Fibroblast of peridontal ligament (primary cell): ENCODE measurements around the gene TPCN1.
"Not testable (repeated sequence)": the region's sequence is repeated elsewhere in the genome, so short reads cannot be mapped to it uniquely, and the experiment has no call there.

ENCODE experiments used
- DNase-seq: peaks from one replicate; pipeline ENCODE4 v3.0.0-alpha.2; 2010; ENCODE audit errors: extremely low read depth

Gene TPCN1

DNA sequence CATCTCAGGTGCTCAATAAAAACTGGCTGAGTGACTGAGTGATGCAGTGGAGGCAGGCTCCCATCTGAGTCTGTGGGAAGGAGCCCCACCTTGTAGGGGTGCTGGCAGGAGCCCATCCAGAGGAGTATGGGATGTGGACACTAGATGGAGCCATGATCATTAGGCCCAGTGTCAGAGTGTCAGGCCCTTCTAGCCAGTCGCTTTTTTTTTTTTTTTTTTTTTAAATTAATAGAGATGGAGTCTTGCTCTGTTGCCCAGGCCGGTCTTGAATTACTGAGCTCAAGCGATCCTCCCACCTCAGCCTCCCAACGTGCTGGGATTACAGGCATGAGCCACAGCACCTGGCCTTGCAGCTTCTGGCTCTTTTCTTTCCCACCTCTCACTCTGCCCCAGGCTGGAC lies 24.3 kb upstream of the TPCN1 start:
- peak; percentile 83 for DNase-seq

DNA sequence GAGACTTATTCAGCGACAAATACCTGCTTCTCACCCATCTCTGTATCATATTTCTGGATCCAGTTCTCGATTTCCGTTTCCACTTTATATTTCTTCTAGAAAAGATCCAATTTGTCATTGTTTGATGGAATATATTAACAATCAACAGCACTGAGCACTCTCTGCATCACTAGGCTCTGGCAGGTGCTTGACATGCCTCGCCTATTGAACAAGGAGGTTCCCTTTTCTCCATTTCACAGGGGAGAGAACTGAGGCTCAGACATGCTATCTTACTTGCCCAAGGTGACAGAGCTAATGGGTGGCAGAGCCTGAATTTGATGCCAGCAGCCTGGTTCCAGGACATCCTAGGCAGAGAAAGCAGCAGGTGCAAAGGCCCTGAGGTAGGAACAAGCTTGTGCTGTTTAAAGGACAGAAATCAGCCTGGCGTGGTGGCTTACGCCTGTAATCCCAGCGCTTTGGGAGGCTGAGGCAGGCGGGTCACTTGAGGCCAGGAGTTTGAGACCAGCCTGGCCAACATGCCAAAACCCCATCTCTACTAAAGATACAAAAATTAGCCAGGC lies 23.7 kb upstream of the TPCN1 start:
- DNase-seq: no peak

DNA sequence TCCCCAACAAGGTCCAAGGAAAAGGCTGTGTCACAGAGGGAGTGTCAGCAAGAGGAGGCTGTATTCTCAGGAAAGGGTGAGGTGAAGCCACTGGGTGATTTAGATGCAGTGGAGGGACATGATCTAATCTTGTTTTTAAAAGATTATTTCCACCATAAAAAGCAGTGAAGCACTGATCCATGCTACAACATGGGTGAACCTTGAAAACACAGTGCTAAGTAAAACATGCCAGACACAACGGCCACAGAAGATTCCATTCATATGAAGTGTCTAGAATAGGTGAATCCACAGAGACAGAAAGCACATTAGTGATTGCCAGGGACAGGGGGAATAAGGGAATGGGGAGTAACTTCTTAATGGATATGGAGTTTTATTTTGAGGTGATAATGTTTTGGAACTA lies 23.0 kb upstream of the TPCN1 start:
- DNase-seq: no peak

DNA sequence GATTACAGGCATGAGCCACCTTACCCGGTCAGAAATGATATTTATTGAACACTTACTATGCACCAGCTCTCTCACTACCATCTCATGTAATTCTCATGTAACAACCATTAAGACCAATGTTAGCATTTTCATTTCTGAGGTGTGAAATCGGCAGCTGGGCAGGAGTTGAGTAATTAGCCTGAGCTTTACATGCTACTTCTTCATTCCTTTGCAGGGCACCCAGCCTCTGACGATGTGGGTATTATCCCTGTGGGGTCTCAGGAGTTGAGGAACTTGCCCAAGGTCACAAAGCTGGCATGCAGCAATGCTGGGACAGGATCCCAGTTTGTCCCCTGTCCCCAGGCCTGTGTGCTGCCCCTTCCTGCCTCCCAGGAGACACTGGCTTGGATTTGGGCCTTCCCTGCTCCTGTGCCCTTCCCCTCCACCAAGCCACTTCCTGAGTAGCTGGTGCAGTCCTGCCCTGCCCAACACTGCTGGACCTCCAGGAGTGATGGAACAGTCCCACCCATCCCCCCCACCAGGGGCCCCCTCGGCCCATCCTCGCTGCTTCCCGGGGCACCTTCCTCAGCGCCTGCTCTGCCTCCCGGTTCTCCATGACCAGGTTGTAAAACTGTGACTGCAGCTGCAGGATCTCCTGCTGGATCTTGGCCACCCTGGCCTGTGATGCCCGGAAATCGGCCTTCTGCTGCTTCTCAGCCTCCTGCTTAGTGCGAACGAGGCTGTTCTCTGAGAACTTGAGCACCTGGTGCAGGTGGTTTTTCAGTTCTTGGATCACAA lies 21.1 kb upstream of the TPCN1 start:
- no peak for DNase-seq

DNA sequence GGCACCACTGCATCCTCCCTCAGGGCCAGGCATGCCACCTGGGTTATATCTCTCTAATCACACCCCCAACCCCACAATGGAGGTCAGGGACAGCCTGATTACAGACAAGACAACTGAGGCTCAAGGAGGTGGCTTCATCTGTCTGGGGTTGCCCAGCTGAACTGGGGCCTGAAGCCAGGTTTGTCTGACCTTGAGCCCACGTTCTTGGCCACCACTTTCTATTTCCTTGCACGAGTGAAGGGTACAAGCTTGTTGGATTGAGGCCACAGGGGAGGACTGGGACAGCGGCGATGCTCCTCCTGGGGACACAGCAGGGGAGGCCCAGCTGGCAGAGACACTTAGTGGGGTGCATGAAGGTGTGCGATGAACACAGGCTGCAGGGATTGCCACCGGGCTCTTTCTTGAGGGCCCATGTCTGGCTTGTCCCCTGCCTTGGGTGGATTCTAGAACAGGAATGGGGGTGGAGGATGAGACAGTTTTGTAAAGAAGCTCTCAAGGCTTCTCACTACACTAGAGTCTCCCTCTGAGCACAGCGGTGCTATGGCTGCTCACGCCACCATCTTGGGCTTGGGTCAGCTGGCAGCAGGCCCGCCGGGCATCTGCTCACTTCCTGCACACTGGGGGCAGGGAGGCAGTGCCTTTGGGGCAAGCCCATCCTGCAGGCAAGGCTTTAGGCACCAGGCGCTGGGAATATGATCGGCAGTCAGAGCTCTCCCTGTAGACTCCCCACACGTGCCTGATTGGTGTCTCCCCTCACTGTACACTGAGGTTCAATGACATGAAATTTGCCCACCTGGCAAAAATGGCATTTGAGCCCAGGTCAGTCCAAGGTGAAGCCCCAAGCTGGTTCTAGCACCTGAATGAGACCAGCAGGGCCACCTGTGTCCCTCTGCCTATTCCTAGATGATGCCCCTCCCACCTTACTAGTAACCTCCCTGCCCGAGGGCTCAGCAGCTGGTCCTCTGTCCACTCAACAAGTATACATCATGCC lies 19.8 kb upstream of the TPCN1 start:
- no peak for DNase-seq

DNA sequence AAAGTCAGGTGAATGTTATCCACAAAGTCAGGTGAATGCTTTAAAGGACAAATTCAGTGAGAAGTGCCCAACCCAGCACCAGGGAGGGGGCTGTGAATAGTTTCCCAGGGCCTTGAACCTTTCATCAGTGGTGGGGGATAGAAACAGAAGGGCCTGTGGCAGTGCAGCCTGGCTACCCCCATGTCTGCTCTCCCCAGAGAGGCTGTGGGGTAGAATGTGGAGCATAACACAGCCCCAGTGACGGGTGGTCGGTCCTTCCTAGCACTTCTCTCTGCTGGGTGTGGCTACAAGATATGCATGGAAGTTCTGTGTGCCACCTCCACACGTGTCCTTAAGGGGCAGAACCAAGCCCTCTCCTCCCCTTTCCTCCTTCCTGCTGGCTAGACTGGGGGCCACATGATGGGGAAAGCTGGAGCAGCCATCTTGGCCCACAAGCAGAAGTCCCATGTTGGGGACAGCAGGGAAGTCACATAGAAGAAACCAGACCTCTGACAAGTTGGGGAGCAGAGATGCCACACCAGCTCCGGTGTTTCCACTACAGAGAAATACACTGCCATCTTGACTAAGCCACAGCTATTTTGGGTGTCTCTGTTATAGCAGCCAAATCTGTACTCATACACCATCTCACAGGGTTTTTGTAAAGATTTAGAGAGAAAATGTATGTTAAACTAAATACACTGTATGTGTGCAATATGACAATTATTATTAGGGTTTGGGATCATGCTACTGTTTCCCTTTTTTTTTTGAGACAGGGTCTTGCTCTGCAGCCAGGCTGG lies 18.8 kb upstream of the TPCN1 start:
- no peak for DNase-seq

DNA sequence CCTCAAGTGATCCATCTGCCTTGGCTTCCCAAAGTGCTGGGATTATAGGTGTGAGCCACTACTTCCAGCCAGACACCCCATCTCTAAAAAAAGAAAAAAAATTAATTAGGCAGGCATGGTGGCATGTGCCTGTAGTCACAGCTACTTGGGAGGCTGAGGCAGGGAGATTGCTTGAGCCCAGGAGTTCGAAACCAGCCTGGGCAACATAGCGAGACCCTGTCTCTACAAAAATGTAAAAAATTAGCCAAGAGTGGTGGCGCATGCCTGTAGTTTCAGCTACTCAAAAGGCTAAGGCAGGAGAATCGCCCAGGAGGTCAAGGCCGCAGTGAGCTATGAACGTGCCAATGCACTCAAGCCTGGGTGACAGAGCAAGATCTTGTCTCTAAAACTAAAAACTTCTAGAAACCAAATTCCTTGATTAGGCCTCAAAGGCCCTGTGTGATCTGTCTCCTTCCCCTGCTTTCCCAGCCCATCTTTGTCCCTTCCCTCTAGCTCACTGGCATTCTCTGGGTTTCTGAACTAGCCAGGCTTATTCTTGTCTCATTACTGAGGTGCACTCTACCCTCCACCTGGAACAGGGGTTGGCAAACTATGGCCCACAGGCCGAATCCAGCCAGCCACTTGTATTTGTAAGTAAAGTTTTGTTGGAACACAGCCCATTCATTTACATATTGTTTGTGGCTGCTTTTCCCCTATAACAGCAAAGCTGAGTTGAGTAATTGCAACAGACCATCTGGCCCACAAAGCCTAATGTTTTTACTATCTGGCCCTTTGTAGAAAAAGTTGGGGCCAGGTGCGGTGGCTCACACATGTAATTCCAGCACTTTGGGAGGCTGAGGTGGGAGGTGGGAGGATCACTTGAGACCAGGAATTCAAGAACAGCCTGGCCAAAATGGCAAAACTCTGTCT lies 17.2 kb upstream of the TPCN1 start:
- DNase-seq: peak; percentile 10

DNA sequence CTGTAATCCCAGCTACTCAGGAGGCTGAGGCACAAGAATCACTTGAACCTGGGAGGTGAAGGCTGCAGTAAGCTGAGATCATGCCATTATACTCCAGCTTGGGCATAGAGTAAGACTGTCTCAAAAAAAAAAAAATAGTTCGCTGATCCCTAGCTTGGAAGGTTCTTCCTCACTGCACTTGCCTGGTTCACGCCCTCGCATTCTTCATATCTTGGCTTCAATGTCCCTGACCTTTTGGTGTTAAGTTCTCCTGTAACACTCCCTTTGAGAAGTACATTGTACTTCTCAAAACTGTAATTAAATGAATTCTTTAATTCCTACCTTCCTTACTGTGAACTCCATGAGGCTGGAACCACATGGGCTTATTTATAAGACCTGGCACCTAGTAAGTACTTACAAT lies 16.5 kb upstream of the TPCN1 start:
- DNase-seq: no peak

DNA sequence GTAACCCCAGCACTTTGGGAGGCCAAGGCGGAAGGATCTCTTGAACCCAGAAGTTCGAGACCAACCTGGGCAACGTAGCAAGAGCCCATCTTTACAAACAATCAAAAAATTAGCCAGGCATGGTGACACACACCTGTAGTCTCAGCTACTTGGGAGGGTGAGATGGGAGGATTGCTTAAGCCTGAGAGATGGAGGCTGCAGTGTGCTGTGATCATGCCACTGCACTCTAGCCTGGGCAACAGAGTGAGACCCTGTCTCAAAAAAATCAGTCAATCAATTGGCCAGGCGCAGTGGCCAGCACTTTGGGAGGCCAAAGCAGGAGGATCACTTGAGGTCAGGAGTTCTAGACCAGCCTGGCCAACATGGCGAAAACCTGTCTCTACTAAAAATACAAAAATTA lies 14.5 kb upstream of the TPCN1 start:
- DNase-seq: not testable (repeated sequence)

DNA sequence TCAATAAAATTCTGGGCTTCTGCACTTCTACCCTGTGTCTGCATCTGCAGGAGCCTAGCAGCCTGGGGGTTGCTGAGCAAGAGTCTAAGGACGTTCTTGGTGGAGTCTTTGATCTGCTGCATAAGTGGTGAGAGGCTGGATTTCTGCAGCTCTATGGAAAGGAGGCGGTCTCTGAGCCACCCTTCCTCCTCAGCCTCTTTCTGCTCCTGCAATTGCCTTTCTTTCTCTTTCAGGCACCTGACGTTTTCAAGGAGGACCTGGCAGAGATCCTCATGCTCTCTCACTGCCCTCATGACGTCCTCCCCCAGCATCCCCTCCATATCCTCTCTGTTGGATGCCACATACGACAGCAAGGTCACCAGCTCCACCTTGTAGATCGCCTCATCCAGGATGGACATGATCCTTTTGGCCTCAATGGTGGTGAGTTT lies 13.6 kb upstream of the TPCN1 start:
- DNase-seq: no peak

DNA sequence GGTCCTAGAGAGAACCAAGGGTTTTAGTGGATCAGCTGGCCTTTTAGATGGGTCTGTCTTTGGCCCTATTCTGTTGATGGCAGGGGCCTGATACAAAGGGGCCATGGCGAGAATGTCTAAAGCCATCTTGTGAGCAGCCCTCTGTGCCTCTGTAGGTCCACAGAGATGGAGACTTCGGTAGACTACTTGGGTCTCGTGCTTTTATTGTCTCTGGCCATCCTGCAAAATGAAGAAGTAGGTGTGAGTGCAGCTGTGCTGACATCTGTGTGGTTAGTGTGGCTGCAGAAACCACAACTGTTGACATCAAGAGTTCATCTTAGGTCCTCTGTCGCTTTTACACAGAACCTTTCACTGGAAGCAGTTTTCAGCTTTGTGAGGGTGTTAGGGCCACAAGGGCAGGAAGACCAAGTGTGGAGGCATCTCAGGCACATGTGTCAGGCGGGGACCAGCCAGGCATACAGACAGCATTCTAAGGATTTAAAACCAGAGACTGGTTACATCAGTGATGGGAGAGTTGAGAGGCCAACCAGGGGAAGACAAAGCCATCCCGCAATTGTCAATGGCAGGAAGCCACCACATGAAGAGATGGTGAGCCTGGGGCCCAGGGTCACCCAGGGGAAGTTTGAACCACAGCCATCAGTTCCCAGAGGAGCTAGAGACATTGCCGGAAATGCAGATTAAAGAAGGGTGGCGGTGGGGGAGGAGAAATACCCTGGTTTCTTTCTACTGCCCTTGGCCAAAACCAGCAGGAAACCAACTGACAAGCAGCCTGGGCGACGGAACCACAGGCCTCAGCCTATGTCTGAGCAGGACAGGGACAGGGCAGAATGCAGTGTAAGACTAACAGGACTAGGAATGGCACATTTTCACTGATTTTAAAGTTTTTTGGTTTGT lies 13.0 kb upstream of the TPCN1 start:
- DNase-seq: peak; percentile 35

DNA sequence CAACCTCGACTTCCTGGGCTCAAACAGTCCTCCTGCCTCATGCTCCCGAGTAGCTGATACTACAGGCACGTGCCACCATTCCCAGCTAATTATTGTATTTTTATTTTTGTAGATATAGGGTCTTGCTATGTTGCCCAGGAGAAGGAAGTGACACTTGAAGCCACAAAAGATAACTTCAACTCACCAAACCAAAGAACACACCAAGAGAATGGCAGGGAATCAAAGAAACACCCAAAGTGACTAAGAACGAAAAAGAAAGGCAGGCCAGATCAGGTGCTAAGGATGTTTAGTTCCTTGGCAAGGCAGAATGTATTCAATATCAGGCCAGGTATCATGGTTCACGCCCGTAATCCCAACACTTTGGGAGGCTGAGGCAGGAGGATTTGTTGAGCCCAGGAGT lies 10.1 kb upstream of the TPCN1 start:
- no peak for DNase-seq

DNA sequence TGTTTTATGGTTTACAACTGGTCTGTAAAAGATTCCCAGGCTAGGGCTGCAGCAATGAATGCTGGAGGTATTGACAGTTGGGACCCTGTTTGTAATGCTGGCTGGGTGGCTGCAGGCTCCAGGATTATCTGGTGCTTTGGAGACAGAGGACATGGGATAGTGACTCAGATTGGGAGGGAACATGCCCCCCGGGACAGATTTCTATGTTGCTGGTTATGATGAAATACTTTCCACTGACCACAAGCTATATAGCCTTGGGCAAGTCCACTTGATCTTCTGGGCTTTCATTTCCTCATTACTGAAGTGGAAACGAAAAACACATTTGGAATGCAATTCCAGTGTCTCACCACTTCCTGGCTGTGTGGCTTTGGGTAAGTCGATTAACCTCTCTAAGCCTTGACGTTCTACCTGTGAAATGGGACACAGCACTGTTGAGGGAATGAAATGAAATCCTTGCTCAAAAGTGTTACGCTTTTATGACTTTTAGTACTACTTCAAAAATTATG lies 6.3 kb upstream of the TPCN1 start:
- DNase-seq: peak; percentile 99

DNA sequence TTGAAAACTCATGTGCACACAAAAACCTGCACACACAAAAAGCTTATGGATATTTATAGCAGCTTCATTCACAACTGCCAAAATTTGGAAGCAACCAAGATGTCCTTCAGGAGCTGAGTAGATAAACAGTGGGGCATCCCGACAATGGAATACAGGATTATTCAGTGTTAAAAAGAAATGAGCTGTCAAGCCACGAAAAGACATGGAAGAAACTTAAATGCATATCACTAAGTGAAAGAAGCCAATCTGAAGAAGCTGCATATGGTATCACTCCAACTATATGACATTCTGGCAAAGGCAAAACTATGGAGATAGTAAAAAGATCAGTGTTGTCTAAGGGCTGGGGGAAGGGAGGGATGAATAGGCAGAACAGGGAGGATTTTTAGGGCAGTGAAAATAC lies 5.2 kb upstream of the TPCN1 start:
- DNase-seq: no peak

DNA sequence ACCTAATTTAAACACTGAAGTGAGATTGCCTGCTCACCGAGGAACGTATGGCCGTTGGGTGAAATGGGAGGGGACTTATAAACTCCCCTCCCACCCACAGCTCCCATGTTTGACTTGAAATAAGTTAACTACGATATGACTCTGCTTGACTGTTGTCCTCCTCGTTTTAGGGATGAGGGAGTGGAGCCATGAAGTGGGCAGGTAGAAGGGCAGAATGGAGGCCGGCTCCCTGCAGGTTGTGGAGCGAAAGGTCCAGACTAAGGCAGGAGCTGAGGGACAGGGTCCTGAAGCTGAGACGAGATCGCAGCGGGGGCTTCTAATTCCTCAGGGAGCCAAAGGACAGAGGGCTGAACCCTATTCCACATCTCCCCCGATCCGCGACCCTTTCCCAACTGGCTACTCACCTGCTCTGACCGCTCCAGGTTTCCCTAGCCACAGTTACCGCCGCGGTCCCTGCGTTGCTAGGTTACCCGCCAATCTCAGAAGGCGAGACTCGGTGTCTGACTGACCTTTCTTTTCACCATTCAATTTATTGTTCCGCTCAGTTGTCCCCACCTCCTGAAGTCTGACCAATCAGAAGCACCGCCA lies 577 bp upstream of the TPCN1 start:
- peak; percentile 12 for DNase-seq

DNA sequence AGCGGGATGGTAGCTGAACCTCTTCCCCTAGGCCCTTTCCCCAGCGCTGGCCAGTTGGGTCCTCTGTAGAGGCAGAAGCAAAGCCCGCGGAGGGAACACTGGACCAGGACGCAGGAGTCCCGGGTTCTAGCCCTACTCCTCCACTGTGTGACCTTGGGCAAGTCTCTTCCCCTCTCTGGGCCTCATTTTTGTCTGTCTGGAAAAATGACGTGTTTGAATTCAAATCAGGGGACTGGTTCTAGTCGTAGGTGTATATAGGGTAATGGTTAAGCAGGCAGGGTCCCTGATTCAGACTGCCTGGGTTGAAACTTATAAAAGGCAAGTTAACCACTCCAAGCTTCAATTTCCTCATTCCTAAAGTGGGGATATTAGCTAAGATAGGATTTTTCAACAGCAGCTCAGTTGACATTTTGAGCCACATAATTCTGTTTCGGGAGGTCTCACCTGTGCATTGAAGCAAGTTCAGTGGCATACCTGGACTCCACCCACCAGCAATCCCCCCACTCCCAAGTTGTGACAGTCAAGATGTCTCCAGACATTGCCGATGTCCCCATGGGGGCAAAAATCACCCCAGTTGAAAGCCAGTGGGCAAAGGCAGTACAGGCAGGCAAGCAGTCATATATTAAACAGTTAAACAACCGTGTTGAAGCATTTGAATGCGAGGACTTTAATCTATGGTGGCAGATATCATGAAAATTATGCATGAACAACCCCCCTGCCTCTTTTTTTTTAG lies 899 bp downstream of the TPCN1 start:
- DNase-seq: no peak

DNA sequence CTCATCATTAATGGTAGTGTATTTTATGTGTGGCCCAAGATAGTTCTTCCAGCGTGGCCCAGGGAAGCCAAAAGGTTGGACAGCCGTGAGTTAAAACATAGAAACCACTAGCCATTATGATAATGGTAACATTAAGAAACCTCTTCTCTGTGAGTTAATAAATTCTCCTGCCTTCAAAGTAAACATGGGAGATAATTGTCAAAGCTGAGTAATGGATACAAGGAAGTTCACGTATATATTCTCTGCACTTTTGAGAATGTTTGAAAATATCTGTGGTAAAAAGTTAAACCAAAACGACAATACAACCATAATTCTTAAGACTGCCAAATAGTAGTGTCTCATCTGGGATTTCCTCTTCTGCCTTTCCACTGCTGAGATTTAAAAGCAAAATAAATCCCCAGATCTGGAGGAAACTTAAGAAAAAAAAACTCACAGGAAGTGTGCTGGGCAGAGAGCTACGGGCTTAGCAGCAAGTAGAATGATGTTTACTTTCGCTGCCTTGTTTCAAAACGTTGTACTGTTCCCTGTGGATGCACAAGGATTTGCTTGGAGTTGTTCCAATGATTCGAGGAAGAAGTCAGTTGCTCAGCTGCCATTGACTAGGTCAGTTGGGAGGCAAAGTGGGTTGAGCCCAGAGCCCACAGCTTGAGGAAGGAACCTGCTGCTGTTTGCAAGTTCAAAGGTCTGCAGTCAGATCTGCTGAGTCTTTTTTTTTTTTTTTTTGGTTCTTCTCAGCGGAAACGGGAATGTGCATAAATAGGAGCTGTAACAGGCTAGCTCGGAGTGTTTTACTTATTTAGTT lies 1.7 kb downstream of the TPCN1 start:
- peak; percentile 93 for DNase-seq

DNA sequence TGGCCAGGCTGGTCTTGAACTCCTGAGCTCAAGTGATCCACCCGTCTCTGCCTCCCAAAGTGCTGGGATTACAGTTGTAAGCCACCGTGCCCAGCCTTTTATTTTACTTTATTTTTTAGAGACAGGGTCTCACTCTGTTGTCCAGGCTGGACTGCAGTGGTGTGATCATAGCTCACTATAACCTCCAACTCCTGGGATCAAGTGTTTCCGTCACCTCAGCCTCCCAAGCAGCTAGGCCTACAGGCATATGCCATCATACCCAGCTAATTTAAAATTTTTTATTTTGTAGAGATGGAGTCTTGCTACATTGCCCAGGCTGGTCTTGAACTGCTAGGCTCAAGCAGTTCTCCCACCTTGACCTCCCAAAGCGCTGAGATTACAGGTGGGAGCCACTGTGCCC lies 3.7 kb downstream of the TPCN1 start:
- DNase-seq: no peak
